Measurements from ENCODE around the gene TINCR. TPM values are rescaled to one million over a fixed set of nuclear protein-coding genes. Genes with fewer than 3 reads are reported as not detected.

TINCR gene
- total RNA-seq, 4 donors from 2014 or later, result 173 to 255 (median 185) TPM

GRCh38 chr19:5557691-5558090, 10.1 kb downstream of the TINCR start:
- H3K4me3 ChIP-seq, result peak overlapping the region; percentile 14
- peak overlapping the region; percentile 72 for H3K27ac ChIP-seq
- 38% methylated on average over 8 of the region's 13 CpGs for WGBS
- peaks cover 10% of the 10 kb centered on the region for H3K36me3 ChIP-seq
- H3K27me3 ChIP-seq, result peaks cover 19% of the 10 kb centered on the region
- H3K9me3 ChIP-seq, result peaks cover 7% of the 10 kb centered on the region
- DNase-seq (ENCODE audit: low spot score in 2 of 2), result no peak
- TF ChIP-seq POLR2A (IDR thresholded peaks at IDR 0.05), result no peak
- TF ChIP-seq CTCF (IDR thresholded peaks at IDR 0.05), result no peak
- TF ChIP-seq POLR2AphosphoS5 (IDR thresholded peaks at IDR 0.05), result peak in 1 of 3 donors; percentile 8
- H3K4me1 ChIP-seq, result peaks cover 24% of the 10 kb centered on the region

GRCh38 chr19:5554828-5555227, 12.9 kb downstream of the TINCR start:
- no peaks in the 10 kb centered on the region for H3K9me3 ChIP-seq
- TF ChIP-seq EP300 (IDR thresholded peaks at IDR 0.05) (no peak), POLR2A (IDR thresholded peaks at IDR 0.05) (no peak)
- H3K27ac ChIP-seq, result no peak overlapping the region
- no peak for DNase-seq (ENCODE audit: low spot score in 2 of 2)
- H3K4me1 ChIP-seq, result peaks cover 24% of the 10 kb centered on the region
- WGBS, result 60% methylated on average over 5 of the region's 5 CpGs
- no peaks in the 10 kb centered on the region for H3K36me3 ChIP-seq
- no peak overlapping the region for H3K4me3 ChIP-seq
- H3K27me3 ChIP-seq, result peaks cover 5% of the 10 kb centered on the region

GRCh38 chr19:5553892-5554291, 13.9 kb downstream of the TINCR start:
- WGBS, result 52% methylated on average over 9 of the region's 9 CpGs
- TF ChIP-seq POLR2AphosphoS5 (IDR thresholded peaks at IDR 0.05) (no peak), CTCF (IDR thresholded peaks at IDR 0.05) (no peak), POLR2A (IDR thresholded peaks at IDR 0.05) (no peak)
- no peak for DNase-seq (ENCODE audit: low spot score in 2 of 2)
- Histone ChIP-seq H3K27ac (no peak overlapping the region), H3K36me3 (no peaks in the 10 kb centered on the region), H3K4me1 (peaks cover 22% of the 10 kb centered on the region), H3K27me3 (peaks cover 5% of the 10 kb centered on the region), H3K9me3 (no peaks in the 10 kb centered on the region), H3K4me3 (no peak overlapping the region)

- Histone ChIP-seq H3K4me1 (no peaks in the 10 kb centered on the region), H3K36me3 (no peaks in the 10 kb centered on the region), H3K27me3 (no peaks in the 10 kb centered on the region), H3K4me3 (no peak overlapping the region), H3K27ac (no peak overlapping the region), H3K9me3 (no peaks in the 10 kb centered on the region)
- 35% methylated on average over 8 of the region's 8 CpGs for WGBS
- TF ChIP-seq CTCF (IDR thresholded peaks at IDR 0.05), result peak in 1 of 2 donors; percentile 45
- TF ChIP-seq POLR2AphosphoS5 (IDR thresholded peaks at IDR 0.05), result no peak
- no peak for TF ChIP-seq POLR2A (IDR thresholded peaks at IDR 0.05)
- DNase-seq (ENCODE audit: low spot score in 2 of 2), result no peak
Measured at GRCh38 chr19:5547881-5548280, 19.9 kb downstream of the TINCR start.

- Histone ChIP-seq H3K9me3 (no peaks in the 10 kb centered on the region), H3K4me3 (no peak overlapping the region), H3K27me3 (no peaks in the 10 kb centered on the region), H3K36me3 (no peaks in the 10 kb centered on the region), H3K4me1 (no peaks in the 10 kb centered on the region), H3K27ac (no peak overlapping the region)
- DNase-seq (ENCODE audit: low spot score in 2 of 2), result no peak
- 85% methylated on average over 4 of the region's 4 CpGs for WGBS
- no peak for TF ChIP-seq EP300 (IDR thresholded peaks at IDR 0.05)
- no peak for TF ChIP-seq POLR2AphosphoS5 (IDR thresholded peaks at IDR 0.05)
- TF ChIP-seq POLR2A (IDR thresholded peaks at IDR 0.05), result no peak
- TF ChIP-seq CTCF (IDR thresholded peaks at IDR 0.05), result no peak
Measured at GRCh38 chr19:5545984-5546383, 21.8 kb downstream of the TINCR start.

- no peak for TF ChIP-seq CTCF (IDR thresholded peaks at IDR 0.05)
- TF ChIP-seq POLR2A (IDR thresholded peaks at IDR 0.05), result no peak
- no peak for TF ChIP-seq POLR2AphosphoS5 (IDR thresholded peaks at IDR 0.05)
- TF ChIP-seq EP300 (IDR thresholded peaks at IDR 0.05), result no peak
- H3K27me3 ChIP-seq, result peaks cover under 1% of the 10 kb centered on the region
- no peak for DNase-seq (ENCODE audit: low spot score in 2 of 2)
- no peaks in the 10 kb centered on the region for H3K36me3 ChIP-seq
- H3K27ac ChIP-seq, result no peak overlapping the region
- no peaks in the 10 kb centered on the region for H3K9me3 ChIP-seq
- H3K4me1 ChIP-seq, result no peaks in the 10 kb centered on the region
- 93% methylated on average over 5 of the region's 5 CpGs for WGBS
- H3K4me3 ChIP-seq, result no peak overlapping the region
Measured at GRCh38 chr19:5545051-5545450, 22.7 kb downstream of the TINCR start.

Measured in suprapubic skin (tissue), 4 donors.